ENCODE results near the gene ANKRD33B. TPM values are rescaled to one million over a fixed set of nuclear protein-coding genes. Genes with fewer than 3 reads are reported as not detected.

The ANKRD33B gene
- total and polyA plus RNA-seq, 10 donors: 2.0 to 37.8 (median 24.6) TPM

DNA sequence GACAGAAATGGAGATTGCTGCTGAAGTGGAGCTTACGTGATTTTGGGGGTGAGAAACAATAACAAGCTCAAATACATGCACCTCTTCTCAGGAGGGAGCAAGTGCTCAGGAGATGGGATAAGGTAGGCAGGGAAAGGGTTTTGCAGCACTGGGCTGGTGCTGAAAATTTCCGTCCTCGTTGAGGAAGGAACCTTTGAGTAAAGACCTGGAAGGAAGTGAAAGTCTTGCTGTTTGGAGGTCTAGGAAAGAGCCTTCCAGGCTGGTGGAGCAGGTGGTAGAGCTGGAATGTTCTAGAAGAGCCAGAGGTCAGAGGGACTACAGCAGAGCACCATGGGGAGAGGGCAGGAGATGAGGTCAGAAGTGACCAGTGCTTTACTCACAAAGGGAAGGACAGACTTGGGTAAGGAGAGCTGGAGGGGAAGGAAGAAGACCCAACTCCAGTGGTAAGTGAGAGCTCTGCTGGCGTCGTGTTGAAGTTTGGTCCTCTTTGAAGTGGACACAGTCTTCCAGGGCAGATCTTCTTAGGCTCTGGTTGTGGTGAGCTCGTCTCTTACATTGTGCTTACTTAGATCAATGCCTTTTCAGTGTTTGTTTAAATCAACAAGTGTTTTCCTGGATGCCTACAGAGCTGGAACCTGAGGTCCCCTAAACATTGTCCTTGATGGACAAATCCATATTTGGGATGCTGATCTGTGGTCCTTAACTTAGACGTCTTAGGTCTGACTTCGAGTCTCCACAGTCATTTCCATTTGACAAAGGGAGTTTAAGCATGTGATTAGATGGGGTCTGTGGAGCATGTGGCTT is 21.0 kb downstream of the ANKRD33B start:
- Histone ChIP-seq H3K4me3 (no peak overlapping the region), H3K27me3 (replicated peaks in 1 of 7) (no peaks in the 10 kb centered on the region), H3K9me3 (peaks cover 0 to 10% (median 0%) of the 10 kb centered on the region in 8 donors), H3K27ac (no peak overlapping the region), H3K36me3 (no peaks in the 10 kb centered on the region), H3K4me1 (peaks cover 22 to 93% (median 49%) of the 10 kb centered on the region in 6 donors)
- intact Hi-C loops (cut with DNase I; ENCODE audit: low total_unique reads): no loop called here
- no peak for TF ChIP-seq POLR2A (IDR thresholded peaks at IDR 0.05)
- TF ChIP-seq POLR2AphosphoS5 (IDR thresholded peaks at IDR 0.05): no peak
- no peak for TF ChIP-seq CTCF (IDR thresholded peaks at IDR 0.05 in 8 of 11, conservative IDR thresholded peaks at IDR 0.05 in 3 of 11)
- WGBS, 5 donors: 54 to 74% (median 58%) methylated on average over 8 of the region's 8 CpGs
- peak; percentile 55 for DNase-seq

DNA sequence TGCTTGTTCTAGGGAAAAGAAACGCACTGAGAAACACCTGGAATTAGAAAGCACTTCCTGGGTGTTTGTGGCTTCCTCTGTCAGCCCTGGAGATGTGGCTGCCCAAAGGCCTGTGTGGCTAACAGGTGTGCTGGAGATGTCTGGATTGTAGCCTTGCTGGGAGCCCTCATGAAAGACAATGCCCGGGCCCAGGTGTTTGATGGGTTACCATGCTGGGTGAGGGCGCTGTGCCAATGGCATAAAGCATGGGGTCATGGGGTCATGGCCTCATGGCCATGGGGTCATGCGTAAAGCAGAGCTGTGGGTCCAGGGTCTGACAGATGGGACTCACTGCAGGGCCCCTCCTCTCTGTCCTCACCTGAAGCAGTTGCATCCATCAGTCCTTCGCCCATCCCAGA is 21.6 kb downstream of the ANKRD33B start:
- Histone ChIP-seq H3K9me3 (peaks cover 0 to 10% (median 0%) of the 10 kb centered on the region in 8 donors), H3K4me3 (no peak overlapping the region), H3K27ac (no peak overlapping the region), H3K27me3 (replicated peaks in 1 of 7) (no peaks in the 10 kb centered on the region), H3K4me1 (peaks cover 16 to 92% (median 43%) of the 10 kb centered on the region in 6 donors), H3K36me3 (no peaks in the 10 kb centered on the region)
- TF ChIP-seq POLR2AphosphoS5 (IDR thresholded peaks at IDR 0.05): peak in 1 of 3 donors; percentile 7
- no peak for TF ChIP-seq CTCF (IDR thresholded peaks at IDR 0.05 in 8 of 11, conservative IDR thresholded peaks at IDR 0.05 in 3 of 11)
- 77 to 86% (median 80%) methylated on average over 5 of the region's 5 CpGs for WGBS, 5 donors
- DNase-seq: peak; percentile 65
- intact Hi-C loops (cut with DNase I; ENCODE audit: low total_unique reads): no loop called here

GRCh38 chr5:10586008-10586407 is 22.1 kb downstream of the ANKRD33B start:
- intact Hi-C loops (cut with DNase I; ENCODE audit: low total_unique reads): no loop called here
- no peaks in the 10 kb centered on the region for H3K27me3 ChIP-seq (replicated peaks in 1 of 7)
- H3K9me3 ChIP-seq: peaks cover 0 to 10% (median 0%) of the 10 kb centered on the region in 8 donors
- H3K4me3 ChIP-seq: no peak overlapping the region
- no peak for TF ChIP-seq POLR2AphosphoS5 (IDR thresholded peaks at IDR 0.05)
- no peak for TF ChIP-seq POLR2A (IDR thresholded peaks at IDR 0.05)
- no peak for TF ChIP-seq CTCF (IDR thresholded peaks at IDR 0.05 in 8 of 11, conservative IDR thresholded peaks at IDR 0.05 in 3 of 11)
- H3K27ac ChIP-seq: no peak overlapping the region
- no peak for DNase-seq
- H3K36me3 ChIP-seq: no peaks in the 10 kb centered on the region
- 71 to 85% (median 80%) methylated on average over 4 of the region's 4 CpGs for WGBS, 5 donors
- peaks cover 16 to 91% (median 40%) of the 10 kb centered on the region in 6 donors for H3K4me1 ChIP-seq

DNA sequence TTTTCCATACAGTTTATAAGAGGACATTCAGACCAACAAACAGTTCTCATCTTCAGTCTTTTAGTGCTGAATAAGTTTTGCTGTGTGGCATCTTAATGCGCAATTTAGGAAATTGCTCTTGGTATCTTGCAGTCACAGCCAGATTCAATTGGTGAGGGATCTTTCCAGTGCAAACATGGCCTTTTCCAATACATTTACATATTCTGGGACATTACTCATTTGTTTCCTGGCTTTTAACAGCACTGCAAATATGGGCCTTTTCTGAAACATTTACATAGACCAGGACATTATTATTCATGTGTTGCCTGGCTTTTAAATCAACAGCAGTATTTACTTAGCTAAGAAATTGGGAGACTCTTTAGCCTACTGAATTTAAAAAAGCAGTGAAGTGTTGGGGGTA is 22.7 kb downstream of the ANKRD33B start:
- 90 to 100% (median 92%) methylated on average over 1 of the region's 1 CpG for WGBS, 5 donors
- intact Hi-C loops (cut with DNase I; ENCODE audit: low total_unique reads): no loop called here
- TF ChIP-seq POLR2AphosphoS5 (IDR thresholded peaks at IDR 0.05) (no peak), CTCF (IDR thresholded peaks at IDR 0.05 in 8 of 11, conservative IDR thresholded peaks at IDR 0.05 in 3 of 11) (no peak), POLR2A (IDR thresholded peaks at IDR 0.05) (no peak)

More for the DNA sequence above, 22.7 kb downstream of the ANKRD33B start:
- Histone ChIP-seq H3K27ac (no peak overlapping the region), H3K9me3 (peaks cover 0 to 10% (median 0%) of the 10 kb centered on the region in 8 donors), H3K36me3 (no peaks in the 10 kb centered on the region), H3K4me3 (no peak overlapping the region), H3K4me1 (peaks cover 17 to 91% (median 42%) of the 10 kb centered on the region in 6 donors), H3K27me3 (replicated peaks in 1 of 7) (no peaks in the 10 kb centered on the region)
- DNase-seq: no peak
